ENCODE data around the gene CENPX. TPM values are rescaled to one million over a fixed set of nuclear protein-coding genes. Genes with fewer than 3 reads are reported as not detected.

The CENPX gene
- total RNA-seq, 1 donor from 2014 or later = 50.0 TPM

- DNase-seq (ENCODE audit: low read depth) = no peak
These were observed 966 bp upstream of the CENPX start for GRCh38 chr17:82023447-82024241.

GRCh38 chr17:82022981-82023446 lies 336 bp upstream of the CENPX start, which contains the start of gene LRRC45:
Gene LRRC45, plus strand, starts transcription at chr17:82023305. Its CDS starts 339 bp downstream, at chr17:82023644.
- DNase-seq (ENCODE audit: low read depth) = peak; percentile 100

- DNase-seq (ENCODE audit: low read depth) = no peak
These were observed 773 bp downstream of the CENPX start for GRCh38 chr17:82021900-82022309.

GRCh38 chr17:82021107-82021899 lies 1.4 kb downstream of the CENPX start:
- peak; percentile 75 for DNase-seq (ENCODE audit: low read depth)

GRCh38 chr17:82020572-82021106 lies 2.0 kb downstream of the CENPX start:
- no peak for DNase-seq (ENCODE audit: low read depth)

GRCh38 chr17:82019690-82020571 lies 2.7 kb downstream of the CENPX start:
- DNase-seq (ENCODE audit: low read depth) = no peak

GRCh38 chr17:82018989-82019689 lies 3.5 kb downstream of the CENPX start:
- DNase-seq (ENCODE audit: low read depth) = no peak

- DNase-seq (ENCODE audit: low read depth) = no peak
These were observed 4.3 kb downstream of the CENPX start for GRCh38 chr17:82018152-82018988.

- DNase-seq (ENCODE audit: low read depth) = no peak
These were observed 5.0 kb downstream of the CENPX start for GRCh38 chr17:82017612-82018151.

- no peak for DNase-seq (ENCODE audit: low read depth)
These were observed 5.7 kb downstream of the CENPX start for GRCh38 chr17:82016875-82017459.

- DNase-seq (ENCODE audit: low read depth) = no peak
These were observed 6.4 kb downstream of the CENPX start for GRCh38 chr17:82016061-82016874.

- DNase-seq (ENCODE audit: low read depth) = no peak
These were observed 7.2 kb downstream of the CENPX start for GRCh38 chr17:82015311-82015971.

GRCh38 chr17:82014971-82015310 lies 7.7 kb downstream of the CENPX start:
- no peak for DNase-seq (ENCODE audit: low read depth)

- no peak for DNase-seq (ENCODE audit: low read depth)
These were observed 8.2 kb downstream of the CENPX start for GRCh38 chr17:82014432-82014831.

GRCh38 chr17:82013772-82014321 lies 8.8 kb downstream of the CENPX start:
- DNase-seq (ENCODE audit: low read depth) = no peak

GRCh38 chr17:82013341-82013740 lies 9.3 kb downstream of the CENPX start:
- DNase-seq (ENCODE audit: low read depth) = no peak

Measured in myocyte (in vitro differentiated cells).